SK-N-SH treated with all-trans-retinoic acid at 6 μM for 48 hours (cell line): Measurements from ENCODE around the gene PTGER3.
"Not testable (repeated sequence)": the region's sequence is repeated elsewhere in the genome, so short reads cannot be mapped to it uniquely, and the experiment has no call there.

Experiments used
- ESRRG ChIP-seq: fragments of 250-450 bp; sonication (Bioruptor Pico); IDR thresholded peaks from 2 replicates; pipeline ENCODE4 v1.6.1; 2021; ENCODE audit warnings: mild to moderate bottlenecking
- ISL1 ChIP-seq: fragments of 250-450 bp; sonication (Bioruptor Pico); IDR thresholded peaks from 2 replicates; pipeline ENCODE4 v2.1.2; 2022; ENCODE audit warnings: mild to moderate bottlenecking, moderate library complexity
- PPARA ChIP-seq: fragments of 250-450 bp; sonication (Bioruptor Pico); IDR thresholded peaks from 2 replicates; pipeline ENCODE4 v1.5.0; 2020; ENCODE audit warnings: mild to moderate bottlenecking, borderline replicate concordance
- ZFP3 ChIP-seq: fragments of 250-450 bp; sonication (Bioruptor Pico); IDR thresholded peaks from 2 replicates; pipeline ENCODE4 v1.5.0; 2020; ENCODE audit warnings: mild to moderate bottlenecking, moderate library complexity
- TF ChIP-seq, protein P1 (sequence below): fragments of 250-450 bp; sonication (Bioruptor Pico); IDR thresholded peaks from 2 replicates; pipeline ENCODE4 v1.8.0; 2020; ENCODE audit warnings: mild to moderate bottlenecking, moderate library complexity, borderline replicate concordance
- TF ChIP-seq, protein P2 (sequence below): fragments of 250-450 bp; sonication (Bioruptor Pico); IDR thresholded peaks from 2 replicates; pipeline ENCODE4 v1.5.1; 2020; ENCODE audit warnings: low read depth, mild to moderate bottlenecking, moderate library complexity

DNA sequence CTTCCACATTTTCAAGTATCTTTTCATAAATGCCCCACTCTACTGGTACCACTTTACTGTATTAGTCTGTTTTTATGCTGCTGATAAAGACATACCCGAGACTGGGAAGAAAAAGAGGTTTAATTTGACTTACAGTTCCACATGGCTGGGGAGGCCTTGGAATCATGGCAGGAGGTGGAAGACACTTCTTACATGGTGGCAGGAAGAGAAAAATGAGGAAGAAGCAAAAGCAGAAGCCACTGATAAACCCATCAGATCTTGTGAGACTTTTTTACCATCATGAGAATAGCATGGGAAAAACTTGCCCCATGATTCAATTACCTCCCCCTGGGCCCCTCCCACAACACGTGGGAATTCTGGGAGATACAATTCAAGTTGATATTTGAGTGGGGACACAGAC is 107.2 kb downstream of the PTGER3 start:
- TF ChIP-seq, protein P1, sequence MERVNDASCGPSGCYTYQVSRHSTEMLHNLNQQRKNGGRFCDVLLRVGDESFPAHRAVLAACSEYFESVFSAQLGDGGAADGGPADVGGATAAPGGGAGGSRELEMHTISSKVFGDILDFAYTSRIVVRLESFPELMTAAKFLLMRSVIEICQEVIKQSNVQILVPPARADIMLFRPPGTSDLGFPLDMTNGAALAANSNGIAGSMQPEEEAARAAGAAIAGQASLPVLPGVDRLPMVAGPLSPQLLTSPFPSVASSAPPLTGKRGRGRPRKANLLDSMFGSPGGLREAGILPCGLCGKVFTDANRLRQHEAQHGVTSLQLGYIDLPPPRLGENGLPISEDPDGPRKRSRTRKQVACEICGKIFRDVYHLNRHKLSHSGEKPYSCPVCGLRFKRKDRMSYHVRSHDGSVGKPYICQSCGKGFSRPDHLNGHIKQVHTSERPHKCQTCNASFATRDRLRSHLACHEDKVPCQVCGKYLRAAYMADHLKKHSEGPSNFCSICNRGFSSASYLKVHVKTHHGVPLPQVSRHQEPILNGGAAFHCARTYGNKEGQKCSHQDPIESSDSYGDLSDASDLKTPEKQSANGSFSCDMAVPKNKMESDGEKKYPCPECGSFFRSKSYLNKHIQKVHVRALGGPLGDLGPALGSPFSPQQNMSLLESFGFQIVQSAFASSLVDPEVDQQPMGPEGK (CRISPR knock-in tag) = not testable (repeated sequence)
- TF ChIP-seq PPARA, ISL1, ZFP3, ESRRG (CRISPR knock-in tag): not testable (repeated sequence)
- TF ChIP-seq, protein P2, sequence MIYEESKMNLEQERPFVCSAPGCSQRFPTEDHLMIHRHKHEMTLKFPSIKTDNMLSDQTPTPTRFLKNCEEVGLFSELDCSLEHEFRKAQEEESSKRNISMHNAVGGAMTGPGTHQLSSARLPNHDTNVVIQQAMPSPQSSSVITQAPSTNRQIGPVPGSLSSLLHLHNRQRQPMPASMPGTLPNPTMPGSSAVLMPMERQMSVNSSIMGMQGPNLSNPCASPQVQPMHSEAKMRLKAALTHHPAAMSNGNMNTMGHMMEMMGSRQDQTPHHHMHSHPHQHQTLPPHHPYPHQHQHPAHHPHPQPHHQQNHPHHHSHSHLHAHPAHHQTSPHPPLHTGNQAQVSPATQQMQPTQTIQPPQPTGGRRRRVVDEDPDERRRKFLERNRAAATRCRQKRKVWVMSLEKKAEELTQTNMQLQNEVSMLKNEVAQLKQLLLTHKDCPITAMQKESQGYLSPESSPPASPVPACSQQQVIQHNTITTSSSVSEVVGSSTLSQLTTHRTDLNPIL = not testable (repeated sequence)
